Embryonic facial prominence (tissue), 1 donor: ENCODE measurements around the gene BICD1.
"Not testable (repeated sequence)": the region's sequence is repeated elsewhere in the genome, so short reads cannot be mapped to it uniquely, and the experiment has no call there.

ENCODE experiments used
- DNase-seq: peaks from one replicate; pipeline ENCODE4 v3.0.0-alpha.2; 2016; ENCODE audit errors: extremely low spot score

The BICD1 gene

DNA sequence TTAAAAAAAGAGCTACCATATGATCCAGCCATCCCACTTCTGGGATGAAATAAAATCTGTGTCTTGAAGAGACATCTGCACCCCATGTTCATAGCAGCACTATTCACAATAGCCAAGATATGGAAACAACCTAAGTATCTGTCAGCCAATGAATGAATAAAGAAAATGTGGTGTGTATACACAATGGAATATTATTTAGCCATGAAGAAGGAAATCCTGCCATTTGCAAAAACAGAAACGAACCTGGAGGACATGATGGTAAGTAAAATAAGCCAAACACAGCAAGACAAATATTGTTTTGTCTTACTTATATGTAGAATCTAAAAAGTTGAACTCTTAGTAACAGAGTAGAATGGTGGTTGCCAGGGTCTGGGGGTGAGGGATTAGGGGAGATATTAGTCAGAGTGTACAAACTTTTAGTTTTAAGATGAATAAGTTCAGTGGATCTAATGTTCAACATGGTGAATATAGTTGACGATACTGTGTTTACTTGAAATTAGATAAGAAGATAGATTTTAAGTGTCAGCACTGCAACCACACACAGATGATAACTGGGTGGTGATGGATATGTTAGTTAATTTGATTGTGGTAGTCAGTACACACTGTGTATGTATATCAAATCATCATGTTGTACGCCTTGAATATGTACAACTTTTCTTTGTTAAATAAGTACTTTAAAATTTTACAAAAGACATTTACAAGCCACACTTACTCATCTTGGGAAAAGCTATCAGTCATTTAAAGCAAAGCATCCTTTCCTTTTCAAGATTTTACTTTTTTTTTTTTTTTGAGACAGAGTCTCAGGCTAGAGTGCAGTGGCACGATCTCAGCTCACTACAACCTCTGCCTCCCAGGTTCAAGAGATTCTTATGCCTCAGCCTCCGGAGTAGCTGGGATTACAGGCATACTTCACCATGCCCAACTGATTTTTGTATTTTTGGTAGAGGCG is 89.9 kb downstream of the BICD1 start:
- no peak for DNase-seq

DNA sequence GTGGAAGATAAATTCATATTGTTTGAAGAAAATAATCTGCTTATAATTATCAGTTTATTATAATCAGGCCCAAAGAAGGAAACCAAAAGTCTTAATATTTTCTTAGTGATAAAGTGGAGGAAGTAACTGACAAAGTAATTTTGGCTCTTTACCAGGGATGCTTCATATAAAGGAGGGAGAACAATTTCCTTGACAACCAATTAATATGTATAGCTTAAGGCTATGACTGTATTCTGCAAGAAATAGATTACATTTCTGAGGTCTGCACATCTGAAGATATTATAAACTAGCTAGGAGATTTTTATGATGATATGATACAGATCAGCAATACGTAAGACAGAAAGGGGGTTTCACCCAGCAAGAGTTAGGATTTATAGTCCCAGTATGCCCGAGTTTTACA is 90.8 kb downstream of the BICD1 start:
- DNase-seq, result no peak

DNA sequence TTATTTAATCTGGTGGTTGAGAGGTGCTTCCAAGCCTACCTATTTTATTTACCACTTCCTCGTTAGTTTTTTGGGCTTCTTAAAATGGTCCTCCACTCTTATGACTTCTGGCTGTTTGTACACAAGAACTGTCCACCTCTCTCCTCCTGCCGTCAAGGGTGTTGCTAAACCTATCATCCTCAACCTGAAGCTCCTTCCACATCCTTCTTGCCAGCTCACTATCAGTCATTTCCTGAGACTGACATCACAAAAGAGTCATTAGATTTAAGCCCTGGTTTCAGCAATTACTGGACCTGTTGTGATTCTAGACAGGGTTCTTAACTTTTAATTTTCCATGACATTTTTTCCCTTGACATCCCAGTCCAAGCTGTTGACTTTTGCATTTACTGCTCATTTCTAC is 91.9 kb downstream of the BICD1 start:
- no peak for DNase-seq

DNA sequence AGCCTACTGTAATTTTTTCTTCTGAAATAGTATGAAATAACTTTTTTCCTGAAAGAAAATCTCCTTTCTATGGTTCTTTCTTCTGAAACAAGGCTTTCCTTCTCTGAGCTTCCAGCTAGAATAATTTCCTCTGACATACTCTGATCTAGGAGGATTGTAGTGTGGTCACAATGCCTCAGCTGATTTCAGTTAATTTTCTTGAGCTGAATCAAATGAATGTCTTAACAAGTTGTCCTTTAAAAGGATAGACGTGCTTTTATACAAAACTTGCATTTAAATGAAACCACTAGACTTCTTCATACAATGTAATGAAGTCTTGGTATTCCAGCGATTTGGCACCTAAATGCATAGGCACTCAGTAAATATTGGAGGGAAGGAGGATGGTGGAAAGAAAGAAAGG is 94.4 kb downstream of the BICD1 start:
- no peak for DNase-seq

DNA sequence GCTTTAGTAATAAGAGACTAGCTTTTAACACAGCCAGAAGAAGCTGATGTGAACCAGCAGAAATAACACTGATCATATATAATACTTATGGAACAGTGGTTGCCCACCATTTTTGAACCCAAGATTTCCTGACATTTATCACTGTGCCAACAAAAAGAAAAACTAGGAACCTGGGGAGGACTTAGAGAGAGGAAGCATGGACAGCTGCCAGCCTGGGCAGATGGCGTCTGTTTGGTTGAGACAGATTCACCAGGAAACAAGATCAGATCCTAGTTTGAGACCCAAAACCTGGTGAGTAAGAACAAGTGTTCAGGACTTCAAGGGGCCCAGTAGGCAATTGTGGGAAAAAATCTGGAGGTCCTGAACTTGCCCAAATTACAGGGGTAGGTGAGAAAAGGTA is 95.3 kb downstream of the BICD1 start:
- no peak for DNase-seq

DNA sequence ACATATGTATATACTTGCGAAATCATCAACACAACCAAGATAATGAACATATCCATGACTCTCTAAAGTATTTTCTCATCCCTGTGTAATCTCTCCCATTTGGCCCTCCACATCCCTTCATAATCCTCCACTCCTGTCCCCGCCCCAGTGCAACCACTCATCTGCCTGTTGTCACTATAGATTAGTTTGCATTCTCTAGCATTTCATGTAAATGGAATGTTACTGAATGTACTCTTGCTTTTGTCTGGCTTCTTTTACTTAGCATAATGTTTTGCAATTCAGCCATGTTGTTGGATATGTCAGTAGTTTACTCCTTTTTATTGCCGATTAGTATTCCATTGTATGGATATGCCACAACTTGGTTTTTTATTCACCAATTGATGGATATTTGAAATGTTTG is 99.1 kb downstream of the BICD1 start:
- no peak for DNase-seq

DNA sequence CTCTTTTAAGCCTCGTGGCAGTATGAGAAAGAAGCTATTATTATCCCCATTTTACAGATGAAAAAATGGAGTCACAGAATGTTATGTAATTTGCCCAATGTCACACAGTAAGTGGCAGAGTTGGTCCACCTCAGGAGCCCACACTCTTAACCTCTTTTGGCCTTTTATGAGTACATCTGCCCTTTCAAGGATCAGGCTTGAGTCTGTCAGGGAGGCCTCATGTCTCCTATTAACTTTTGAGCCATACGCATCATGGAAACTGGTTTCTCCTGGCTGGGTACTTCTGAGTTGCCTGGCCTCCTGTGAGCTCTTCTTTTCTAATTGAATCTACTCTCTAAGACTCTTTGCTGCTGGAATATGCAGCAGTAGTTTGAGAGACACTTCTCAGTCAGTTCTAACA is 101.7 kb downstream of the BICD1 start:
- no peak for DNase-seq

DNA sequence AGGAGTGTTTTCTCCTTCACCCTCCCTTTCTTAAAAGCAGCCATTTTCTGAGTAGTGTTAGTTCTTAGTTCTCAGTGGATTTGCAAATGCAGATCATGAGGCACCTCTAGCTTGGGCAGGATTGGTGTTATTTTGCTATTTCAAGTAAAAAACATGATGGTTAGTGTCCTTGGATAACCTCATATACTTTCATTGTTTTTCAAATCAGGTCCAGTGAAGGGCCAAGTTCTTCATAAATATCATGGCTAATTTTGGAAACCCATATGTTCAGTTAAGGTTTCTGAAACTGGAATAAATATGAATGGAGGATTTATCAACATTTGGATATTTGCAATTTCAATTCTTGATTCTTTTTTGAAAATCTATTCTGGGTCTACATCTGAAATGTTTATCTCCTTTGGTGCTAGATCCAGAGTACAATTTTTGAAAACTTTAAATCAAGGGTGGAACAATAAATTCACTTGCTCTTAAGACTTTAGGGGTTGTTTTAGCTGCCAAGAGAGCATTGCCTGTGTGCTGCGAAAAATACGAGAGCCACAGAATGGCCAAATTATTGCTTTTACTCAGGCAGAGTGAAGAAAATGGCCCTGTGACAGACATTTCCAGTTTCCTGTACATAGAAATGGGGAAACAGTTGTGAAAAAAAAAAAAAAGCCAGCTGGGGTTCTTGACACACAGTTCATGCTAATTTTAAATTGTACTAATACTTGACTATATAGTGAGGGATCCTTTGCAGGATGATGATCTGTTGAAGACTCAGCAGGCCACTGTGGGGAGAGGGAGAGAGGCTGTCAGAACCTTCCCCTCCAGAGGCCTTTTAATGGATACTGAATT is 104.6 kb downstream of the BICD1 start:
- DNase-seq, result no peak

DNA sequence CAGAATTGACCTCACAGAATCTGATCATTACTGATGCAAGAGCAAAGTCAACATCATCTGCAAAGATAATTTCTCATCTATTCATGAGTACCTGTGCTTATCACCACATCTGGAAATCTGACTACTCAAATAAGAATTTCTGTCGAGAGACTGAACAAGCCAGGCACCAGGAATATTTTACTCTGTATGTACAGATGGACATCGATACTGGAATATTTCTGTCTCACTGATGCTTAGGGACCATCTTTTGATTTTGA is 105.2 kb downstream of the BICD1 start:
- no peak for DNase-seq

DNA sequence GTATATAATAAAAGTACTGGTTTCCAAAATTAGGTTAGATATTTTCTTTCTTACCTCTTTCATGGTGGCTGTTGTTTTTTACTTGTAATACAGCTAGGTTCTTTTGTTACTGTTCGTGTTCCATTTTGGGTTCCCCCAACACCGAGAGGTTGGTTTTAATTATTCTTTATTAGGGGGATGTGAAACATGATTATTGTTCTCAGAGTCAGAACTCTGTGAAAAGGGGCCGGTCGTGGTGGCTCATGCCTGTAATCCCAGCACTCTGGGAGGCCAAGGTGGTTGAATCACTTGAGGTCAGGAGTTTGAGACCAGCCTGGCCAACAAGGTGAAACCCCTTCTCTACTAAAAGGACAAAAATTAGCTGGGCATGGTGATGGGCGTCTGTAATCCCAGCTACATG is 108.1 kb downstream of the BICD1 start:
- no peak for DNase-seq

DNA sequence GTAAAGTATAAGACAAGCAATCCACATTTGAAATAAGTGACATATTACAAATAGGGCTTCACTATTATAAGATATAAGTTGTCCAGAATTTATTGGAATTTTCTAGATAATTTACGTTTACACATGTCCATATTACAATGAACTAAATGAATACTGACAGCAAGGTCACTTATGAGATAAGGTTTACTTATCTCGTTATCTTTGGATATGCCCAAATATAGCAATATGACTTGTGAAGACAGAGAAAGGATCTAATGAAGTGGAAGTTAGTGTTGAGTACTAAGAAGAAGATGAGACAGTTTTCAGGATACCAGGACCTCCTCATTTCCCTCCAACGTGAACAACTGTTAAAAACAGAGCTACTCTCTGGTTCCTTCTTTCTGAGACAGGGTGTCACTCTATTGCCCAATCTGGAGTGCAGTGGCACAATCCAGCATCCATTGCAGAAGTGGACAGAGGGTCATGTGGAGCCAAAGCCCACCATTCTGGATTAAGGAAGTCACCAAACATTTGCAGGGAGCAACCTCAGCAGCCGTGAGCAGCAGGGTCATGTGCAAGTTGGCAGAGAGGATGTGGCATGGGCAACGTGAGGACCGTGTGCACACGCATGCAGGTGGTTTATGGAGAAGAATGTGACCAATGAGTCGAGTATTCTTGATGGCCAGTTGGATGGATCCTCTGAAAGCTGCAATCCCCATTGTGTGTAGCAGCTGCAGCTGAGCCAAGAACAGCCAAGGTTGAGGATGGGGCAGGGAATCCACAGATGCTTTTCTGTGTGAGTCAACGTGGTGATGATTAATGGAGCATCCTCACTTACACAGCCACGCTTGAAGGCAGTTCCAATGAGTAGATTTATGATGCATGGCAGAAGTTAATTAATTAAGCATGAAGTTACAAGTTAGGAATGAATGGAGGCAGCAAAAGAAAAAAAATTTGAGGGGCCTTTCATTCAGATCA is 111.0 kb downstream of the BICD1 start:
- DNase-seq, result no peak

DNA sequence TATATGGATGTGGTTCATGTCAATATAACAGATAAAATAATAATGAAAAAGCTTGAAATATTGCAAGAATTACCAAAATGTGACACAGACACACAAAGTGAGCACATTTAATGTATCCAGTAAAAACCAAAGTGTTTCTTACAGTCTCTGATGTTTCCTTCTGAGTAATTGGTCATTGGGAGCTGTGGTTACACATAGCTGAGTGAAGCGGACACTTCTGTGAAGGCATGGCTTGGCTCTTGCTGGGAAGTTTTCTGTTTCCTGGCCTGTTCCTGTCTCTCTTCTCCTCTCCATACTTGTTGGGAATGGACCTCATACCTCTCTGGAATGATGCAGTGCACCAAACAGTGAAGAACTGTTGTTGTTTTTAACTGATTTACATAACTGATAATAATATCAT is 117.3 kb downstream of the BICD1 start:
- no peak for DNase-seq

DNA sequence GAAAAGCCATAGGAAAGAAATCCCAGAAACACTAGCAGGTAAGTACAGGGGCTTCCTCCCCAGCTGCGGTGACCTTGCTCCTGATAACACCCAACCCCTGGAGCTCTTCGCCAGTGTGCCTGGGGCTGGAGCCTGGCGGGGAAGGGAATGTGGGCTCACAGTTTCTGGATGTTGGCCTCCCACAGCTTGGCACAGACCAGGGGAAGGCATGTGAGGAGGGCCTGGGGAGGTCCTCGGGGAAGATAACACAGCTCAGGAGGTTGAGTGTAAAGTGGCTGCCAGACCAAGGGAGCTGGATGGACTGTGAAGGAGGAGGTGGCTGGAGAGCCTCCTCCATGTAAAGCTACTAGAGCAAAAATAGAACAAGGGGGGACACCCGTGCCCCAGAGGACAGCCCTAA is 120.1 kb downstream of the BICD1 start:
- DNase-seq, result no peak

DNA sequence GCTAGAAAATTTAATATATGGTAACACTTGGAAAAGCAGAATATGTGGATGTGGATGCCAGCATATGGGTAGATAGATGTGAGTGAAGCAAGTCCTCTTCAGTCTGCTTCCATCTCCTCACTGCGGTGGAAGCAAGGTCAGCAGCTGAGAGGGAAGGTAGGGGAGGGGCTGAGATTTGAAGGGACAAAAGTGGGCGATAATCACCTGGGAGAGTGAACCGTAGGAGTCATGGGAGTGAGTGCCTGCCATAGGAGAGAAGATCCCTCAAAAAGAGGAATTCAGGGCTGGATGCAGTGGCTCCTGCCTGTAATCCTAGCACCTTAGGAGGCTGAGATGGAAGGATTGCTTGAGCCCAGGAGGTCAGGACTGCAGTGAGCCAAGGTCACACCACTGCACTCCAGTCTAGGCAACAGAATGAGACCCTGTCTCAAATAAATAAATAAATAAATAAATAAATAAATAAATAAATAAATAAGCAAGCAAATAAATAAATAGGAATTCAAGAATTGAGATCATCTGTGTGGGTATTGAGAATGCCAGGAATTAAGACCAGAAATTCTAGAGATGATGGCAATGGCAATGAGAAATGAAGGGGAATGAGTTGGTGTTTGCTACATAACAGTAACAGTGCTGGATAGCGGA is 123.4 kb downstream of the BICD1 start:
- DNase-seq, result no peak

DNA sequence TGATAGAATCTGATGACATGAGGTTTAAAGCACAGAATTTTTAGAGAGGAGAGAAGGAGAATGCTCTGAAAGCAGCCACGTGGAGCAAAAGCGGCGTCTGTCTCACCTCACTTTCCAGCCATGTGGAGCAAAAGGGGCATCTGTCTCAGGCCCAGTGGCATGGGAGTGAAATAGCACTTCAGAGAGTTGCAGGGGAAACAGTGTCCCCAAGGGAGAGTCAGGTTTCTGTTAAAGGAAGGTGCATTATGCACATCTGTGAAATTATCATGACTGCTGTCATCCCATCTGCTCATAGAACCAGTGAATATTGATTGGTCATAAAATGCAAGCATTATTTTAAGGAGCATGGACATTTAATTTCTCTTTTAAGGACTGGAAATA is 124.0 kb downstream of the BICD1 start:
- DNase-seq, result no peak

DNA sequence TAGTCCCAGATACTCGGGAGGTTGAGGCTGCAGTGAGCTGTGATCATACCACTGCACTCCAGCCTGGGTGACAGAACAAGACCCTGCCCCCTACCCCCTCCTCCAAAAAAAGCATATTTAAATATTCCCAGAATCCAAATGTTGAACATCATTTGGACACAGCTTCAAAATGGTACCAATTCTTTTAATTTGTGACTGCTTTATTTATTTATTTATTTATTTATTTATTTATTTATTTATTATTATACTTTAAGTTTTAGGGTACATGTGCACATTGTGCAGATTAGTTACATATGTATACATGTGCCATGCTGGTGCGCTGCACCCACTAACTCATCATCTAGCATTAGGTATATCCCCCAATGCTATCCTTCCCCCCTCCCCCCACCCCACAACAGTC is 124.7 kb downstream of the BICD1 start:
- not testable (repeated sequence) for DNase-seq

DNA sequence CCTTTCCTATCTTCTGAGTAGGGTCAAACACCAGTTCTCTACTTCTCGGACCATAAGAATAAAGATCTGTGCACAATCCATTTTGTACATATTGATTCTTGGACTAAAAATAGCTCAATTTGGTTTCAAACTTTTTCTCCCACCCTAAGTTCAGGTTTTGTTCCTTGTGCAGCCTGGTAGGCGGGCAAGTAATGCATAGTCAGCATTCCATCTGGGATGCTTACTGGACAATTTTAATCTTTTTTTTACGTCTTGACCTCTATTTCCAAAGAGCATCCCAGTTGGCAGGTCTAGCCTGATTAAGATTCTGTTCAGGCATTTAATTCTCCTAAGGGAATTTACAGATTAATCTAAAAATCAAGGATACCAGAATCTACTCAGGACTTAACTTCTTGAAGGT is 126.9 kb downstream of the BICD1 start:
- DNase-seq, result no peak

DNA sequence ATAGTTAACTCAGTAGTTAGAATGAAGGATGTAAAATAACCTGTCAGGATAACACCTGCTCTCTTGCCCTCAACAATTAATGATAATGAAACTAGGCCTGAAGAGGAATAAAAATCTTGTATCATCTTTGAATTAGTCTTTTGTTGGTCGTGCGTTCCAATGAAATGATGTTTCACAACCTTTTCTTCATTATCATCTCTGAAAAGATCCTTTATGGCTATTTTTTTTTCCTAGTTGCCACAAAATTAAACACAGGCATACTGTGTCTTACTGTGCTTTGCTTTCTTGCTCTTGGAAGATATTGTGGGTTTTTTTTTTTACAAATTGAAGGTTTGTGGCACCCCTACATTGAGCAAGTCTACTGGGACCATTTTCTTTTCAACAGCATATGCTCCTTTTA is 128.6 kb downstream of the BICD1 start:
- DNase-seq, result no peak

DNA sequence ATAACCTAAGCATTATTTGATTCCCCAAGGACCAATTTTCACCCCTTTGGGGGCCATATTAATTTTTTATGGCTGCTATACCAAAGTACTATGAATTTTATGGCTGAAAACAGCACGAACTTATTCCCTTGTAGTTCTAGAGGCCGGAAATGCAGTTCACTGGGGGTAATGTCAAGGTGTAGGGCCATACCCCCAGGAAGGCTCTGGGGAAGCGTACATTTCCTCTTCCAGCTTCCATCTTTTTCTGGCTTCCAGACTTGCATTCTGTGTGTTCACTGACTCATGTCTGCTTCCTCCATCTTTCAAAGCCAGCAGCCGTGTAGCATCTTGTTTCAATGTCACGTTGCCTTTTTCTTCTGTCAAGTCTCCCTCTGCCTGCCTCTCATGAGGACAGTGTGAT is 133.5 kb downstream of the BICD1 start:
- no peak for DNase-seq

DNA sequence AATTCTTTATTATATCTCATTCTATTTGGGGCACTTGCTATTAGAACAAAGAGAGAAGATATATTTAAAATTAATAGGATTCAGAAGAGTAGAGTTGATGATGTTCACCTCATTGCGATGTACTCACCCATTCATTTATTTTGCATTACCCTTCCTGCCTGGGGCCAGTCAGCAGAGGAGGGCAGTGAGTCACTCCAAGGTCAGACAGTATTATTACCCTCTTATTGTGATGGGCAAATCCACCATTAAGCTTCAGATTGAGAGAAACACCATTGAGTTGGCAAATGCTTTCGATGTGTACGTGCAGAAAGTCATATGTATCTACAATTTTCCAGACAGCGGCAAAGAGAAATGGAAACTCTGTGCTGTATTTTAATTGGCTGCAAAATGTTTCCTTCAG is 134.2 kb downstream of the BICD1 start:
- DNase-seq, result no peak

DNA sequence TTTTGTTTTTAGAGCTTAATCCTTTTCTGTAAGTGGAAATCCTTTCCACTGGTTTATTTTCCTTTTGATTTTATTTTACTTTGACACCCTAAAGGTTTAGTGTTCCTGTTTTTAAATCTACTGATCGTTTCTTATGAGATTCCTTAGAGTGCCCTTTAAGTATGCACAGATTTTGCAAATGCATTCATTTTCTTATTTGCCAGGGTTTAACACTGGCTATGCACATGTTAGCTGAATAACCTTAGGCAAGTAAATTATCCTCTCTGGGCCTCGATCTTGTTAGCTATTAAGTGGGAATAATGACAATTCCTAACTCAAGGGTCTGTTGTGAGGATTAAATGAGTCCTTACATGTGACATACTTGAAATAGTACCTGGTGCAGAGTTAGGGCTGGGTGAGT is 136.0 kb downstream of the BICD1 start:
- DNase-seq, result no peak
